ENCODE measurements around the gene FHL3.

The FHL3 gene

DNA sequence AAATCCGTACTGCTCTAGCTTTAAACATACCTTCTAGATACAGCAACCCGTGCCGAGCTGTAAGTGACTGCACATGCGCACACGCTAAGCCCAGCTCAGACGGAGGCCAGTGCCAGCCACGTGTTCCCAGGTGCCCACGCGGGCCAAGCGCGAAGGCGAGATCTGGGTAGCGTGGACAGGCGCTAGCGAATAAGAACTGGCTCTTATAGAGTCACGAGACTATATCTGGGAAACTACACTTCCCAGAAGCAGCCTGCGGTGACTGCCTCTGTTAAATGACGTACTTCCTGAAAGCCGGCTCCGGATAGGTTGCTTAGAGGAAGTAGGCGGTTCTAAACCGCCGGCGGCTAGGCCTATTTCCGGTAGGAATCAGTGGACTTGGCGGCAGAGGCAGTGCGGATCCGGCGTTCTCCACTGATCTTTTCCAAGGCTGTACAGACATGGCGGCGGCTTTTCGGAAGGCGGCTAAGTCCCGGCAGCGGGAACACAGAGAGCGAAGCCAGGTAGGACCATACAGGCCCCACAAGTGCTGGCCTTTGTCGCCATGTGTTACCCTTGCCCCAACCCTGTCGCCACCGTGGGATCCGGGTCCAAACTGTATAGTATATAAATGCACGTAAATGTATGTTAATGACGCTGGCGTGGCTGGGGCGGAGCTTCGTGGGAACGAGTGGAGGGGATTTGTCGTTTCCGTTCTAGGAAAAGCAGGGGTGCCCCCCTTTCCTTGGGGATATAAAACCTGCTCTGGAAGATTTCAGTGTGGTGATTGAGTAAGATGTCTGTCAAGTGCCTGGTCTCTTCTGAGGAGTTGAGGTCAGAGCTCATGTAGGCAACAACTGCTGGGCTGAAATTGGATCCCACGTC is 7.3 kb upstream of the FHL3 start, which contains the start of gene UTP11:
UTP11 (plus strand) TSS at position 372 of the 864 bp plus-strand sequence; CDS start at position 441, 69 bp downstream.
- DNase-seq, result peak; percentile 88

- no peak for DNase-seq
Observed at GRCh38 chr1:38009841-38010180, 4.5 kb upstream of the FHL3 start.

DNA sequence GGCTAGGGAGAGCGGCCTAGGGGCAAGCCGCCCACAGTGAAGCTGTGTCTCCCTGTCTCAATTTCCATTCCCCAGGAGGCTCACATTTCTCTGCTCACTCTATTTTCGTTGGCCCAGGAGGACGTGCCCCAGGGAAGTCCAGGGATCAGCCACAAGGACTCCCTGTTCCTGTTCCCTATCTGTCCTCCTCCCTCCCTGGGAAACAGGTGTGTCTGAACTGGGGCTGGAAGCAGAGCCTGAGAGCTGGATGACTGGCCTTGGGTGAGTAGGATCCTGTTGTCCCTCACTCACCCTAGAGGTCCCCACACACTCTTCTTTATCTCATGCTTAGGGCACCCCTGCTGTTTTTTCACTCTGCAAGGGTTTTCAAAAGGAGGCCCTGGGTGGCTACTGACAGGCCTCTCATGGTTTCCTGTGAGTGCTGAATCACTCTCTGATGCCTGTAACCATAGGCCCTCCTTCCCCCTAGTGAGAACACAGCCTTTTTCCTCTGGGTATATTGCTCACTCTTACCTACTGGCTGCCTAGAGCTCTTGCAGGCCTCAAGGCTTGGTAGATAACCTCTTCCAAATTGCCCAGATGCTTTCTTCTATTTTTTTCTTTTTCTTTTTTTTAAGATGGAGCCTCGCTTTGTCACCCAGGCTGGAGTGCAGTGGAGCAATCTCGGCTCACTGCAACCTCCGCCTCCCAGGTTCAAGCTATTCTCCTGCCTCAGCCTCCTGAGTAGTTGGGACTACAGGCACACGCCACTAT is 4.0 kb upstream of the FHL3 start:
- peak; percentile 63 for DNase-seq

- DNase-seq, result no peak
Observed at GRCh38 chr1:38006008-38006828, 904 bp upstream of the FHL3 start.

GRCh38 chr1:38004284-38005108 is 818 bp downstream of the FHL3 start:
- DNase-seq, result peak; percentile 40

- DNase-seq, result no peak
Observed at GRCh38 chr1:38003261-38004250, 1.8 kb downstream of the FHL3 start.

DNA sequence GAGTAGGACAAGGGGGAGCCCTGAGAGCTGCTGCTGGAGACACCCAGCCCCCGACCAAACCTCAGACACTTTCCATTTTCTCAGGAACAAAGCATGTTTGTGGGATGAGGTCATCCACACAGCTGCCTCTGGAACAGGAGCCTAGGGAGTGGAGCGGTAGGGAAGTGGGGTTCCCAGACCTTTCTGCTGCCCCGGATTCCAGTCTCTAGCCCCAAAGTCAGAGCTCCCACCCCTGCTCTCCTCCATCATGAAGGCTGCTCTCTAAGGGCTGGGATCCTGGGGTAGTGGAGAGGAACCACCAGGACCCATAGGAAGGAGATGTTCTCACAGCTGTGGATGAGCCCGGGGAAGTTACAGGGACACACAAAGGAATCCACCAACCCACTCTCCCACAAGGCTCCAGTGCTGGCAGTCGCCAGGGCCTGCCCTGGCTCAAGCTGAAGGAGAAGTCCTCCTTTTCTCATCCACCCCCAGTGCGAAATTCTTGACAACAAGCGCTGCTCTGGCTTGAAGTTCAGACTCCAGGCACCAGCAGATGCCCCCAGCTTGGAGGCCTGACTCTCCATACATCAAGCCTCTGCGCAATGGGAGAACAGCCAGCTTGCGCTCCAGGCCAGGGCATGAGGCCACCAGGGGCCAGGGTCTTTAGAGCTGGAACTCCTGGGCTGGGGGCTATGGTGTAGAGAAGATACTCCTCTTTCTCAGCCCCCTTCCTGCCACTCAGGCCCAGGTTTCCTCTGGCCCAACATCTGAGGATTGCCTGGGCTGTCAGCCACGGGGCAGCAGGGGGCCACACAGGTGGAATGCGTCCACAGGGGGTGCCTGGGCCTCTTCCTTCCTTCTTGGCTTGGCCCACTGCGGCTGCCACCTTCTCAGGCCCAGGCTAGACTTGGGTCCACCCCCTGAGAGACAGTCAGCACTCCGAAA is 4.5 kb downstream of the FHL3 start:
- no peak for DNase-seq

DNA sequence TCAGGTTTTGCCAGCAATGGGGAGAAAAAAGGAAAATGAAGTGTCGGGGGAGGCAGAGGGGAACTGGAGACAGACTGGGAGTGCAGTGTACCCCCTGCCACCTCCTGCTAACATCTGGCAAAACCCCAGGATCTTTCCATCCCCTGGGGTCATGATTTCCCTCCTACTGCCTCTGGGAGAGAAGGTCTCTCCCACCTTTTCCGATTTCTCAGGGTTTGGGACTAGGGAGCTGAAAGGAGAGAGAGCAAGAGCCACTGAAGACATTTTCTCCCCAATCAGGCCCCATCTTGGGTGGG is 5.1 kb downstream of the FHL3 start:
- no peak for DNase-seq

DNA sequence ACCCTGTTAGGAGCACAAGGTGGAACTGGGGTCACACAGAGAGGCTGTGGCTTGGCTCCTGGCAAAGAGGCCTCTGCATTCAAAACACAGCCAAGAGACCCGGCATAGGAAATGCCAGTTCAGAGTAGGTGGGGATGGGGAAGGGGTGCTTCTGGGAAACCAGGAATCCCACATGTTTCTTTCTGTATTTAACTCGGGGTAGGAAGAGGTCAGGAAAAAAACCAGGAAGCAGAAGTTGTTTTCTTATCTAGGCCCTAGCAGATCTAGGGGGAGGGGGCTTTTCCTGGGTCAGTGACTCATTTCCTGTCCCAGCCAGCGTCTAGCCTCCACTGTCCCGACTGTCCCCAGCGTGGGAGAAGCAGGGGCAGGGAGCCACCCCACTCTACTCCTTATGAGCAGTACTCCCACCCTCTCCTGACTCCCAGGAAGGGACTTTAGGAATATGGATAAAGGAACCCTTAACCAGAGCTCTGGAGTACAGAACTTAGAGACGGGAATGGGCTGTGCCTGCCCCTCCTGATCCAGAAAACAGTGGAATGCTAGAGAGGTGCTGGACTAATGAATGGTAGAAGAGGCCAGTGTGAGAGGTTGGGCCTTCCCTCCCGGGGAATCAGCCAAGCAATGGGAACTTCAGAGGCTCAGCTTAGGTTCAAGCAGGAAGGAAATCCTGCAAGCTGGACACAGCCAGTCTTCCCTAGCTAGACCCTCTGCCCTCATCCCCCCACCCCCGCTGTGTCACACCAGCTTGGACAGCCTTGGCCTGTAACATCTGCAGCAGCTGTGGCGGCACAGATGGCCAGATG is 5.7 kb downstream of the FHL3 start:
- DNase-seq, result peak; percentile 17

DNA sequence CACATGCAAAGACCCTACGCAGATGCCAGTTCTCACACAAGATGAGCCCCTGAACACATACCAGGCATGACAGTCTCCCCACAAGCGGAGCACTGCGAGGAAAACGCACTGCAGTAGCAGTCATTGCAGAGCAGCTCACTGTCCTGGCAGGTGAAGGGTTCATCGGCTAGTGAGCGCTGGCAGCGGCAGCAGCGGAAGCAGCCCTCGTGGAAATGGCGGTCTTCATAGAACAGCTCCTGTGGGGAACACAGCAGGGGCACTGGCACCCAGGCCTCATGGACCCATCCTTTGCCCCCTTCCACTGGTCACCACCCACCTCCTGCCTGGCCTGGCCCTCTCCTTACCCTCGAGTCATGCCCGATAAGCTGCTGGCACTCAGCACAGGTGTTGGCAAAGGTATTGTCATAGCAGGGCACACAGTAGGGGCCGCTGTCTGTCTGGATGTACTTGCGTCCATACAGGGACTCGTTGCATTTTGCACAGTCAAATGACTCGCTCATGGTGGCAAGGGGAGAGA is 6.3 kb downstream of the FHL3 start:
- no peak for DNase-seq

- no peak for DNase-seq
Observed at GRCh38 chr1:37998089-37998808, 7.1 kb downstream of the FHL3 start.

GRCh38 chr1:37997256-37998088 is 7.8 kb downstream of the FHL3 start:
- no peak for DNase-seq

DNA sequence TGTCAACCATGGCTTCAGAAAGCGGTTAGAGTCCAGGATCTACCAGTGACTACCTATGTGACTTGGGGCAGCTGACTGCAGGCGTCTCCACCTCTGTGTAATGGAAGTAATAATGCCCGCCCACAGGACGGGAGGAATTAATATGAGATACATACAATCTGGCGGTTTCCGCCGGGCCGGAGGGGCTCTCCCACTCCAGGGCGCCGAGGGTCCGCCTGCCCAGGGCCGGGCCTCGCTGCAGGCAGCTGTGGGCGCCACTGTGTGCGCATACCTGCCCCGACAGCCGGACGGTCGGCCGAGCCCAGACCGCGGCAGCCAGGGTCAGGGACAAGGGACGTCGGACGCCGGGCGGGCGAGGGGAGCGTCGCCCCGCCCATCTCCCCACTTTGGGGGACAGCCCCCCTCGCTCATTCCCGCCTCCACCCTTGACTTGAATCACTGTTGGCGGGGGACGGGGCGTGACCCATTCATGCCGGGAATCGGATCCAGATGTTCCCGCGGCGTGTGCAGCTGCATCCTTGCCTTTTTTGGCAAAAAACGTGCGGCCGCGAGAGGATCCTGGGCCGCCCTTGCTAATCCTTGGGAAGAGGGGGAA is 9.5 kb downstream of the FHL3 start:
- no peak for DNase-seq

- no peak for DNase-seq
Observed at GRCh38 chr1:37994886-37995566, 10.3 kb downstream of the FHL3 start.

- peak; percentile 25 for DNase-seq
Observed at GRCh38 chr1:37989361-37989930, 15.9 kb downstream of the FHL3 start.

DNA sequence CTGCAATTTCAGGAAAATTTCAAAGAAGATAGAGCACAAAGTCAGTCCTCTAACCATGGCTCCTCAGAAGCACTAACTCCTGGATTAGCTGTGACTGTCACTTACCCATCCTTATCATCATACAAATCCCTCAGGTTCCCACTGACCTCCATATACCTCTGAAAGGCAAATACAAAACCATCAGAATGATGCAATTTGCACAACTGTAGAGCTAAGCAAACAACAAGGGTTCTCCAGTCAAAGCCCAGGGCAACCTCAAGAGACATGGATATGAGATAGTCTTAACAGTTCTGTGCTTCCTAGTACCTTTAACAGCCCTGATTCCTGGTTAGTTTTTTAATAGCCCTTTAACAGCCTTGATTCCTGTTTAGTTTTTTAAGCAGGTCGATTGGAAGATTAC is 17.6 kb downstream of the FHL3 start:
- no peak for DNase-seq
